PC-3 (cell line): ENCODE measurements around the gene TMUB1. TPM values are rescaled to one million over a fixed set of nuclear protein-coding genes. Genes with fewer than 3 reads are reported as not detected.

ENCODE experiments used
- ATAC-seq: fragments of 200-7000 bp; cut with Tn5 transposase; 2 replicates; pipeline ENCODE4 v1.9.1; 2020; ENCODE audit warnings: mild to moderate bottlenecking, moderate library complexity
- BruUV-seq: library from RNA; stranded (reverse); fragments of 400-500 nt; replicated peaks from 2 replicates; lab custom pipeline; 2021; lab: Mats Ljungman, UMichigan
- CTCF ChIA-PET: fragments of 300-600 bp; sonication (Branson Sonifier 250); formaldehyde crosslinking; loops from one replicate; lab custom pipeline; 2022; ENCODE audit warnings: antibody characterized with exemption; lab: Charles Lee
- POLR2A ChIA-PET: fragments of 300-600 bp; sonication (Branson Sonifier 250); formaldehyde crosslinking; loops from one replicate; lab custom pipeline; 2022; ENCODE audit warnings: antibody characterized with exemption; ENCODE audit not compliant: unreplicated experiment; lab: Charles Lee
- DNase-seq: peaks from one replicate; pipeline ENCODE4 v3.0.0-alpha.2; 2015
- H2AFZ ChIP-seq: fragments of 300-600 bp; sonication (generic); 2 replicates; pipeline ENCODE4 v1.6.0; 2016; ENCODE audit warnings: antibody characterized with exemption, low read length
- H3F3A ChIP-seq: fragments of 300-600 bp; sonication (generic); one replicate; pipeline ENCODE4 v1.6.0; 2017; ENCODE audit warnings: antibody characterized with exemption, low read length, control low read depth, mild to moderate bottlenecking; ENCODE audit not compliant: unreplicated experiment
- H3K27ac ChIP-seq: fragments of 300-600 bp; sonication (generic); 2 replicates; pipeline ENCODE4 v1.5.1; 2016; ENCODE audit warnings: mild to moderate bottlenecking, low read length
- H3K27me3 ChIP-seq: fragments of 300-600 bp; sonication (generic); 2 replicates; pipeline ENCODE4 v1.6.1; 2016; ENCODE audit warnings: low read length, mixed read lengths
- H3K36me3 ChIP-seq: fragments of 300-600 bp; sonication (generic); 2 replicates; pipeline ENCODE4 v1.6.1; 2016; ENCODE audit warnings: low read depth, mixed run types, low read length, mixed read lengths
- H3K4me1 ChIP-seq: fragments of 300-600 bp; sonication (generic); 2 replicates; pipeline ENCODE4 v1.5.1; 2016; ENCODE audit warnings: low read length; ENCODE audit not compliant: insufficient read depth
- H3K4me2 ChIP-seq: fragments of 300-600 bp; sonication (generic); 2 replicates; pipeline ENCODE4 v1.6.0; 2016; ENCODE audit warnings: low read length
- H3K4me3 ChIP-seq: fragments of 300-600 bp; sonication (generic); 2 replicates; pipeline ENCODE4 v1.5.1; 2016; ENCODE audit warnings: mild to moderate bottlenecking, low read length, mixed read lengths
- H3K79me2 ChIP-seq: fragments of 300-600 bp; sonication (generic); 2 replicates; pipeline ENCODE4 v1.6.1; 2017; ENCODE audit warnings: low read length, mixed read lengths
- H3K9ac ChIP-seq: fragments of 300-600 bp; sonication (generic); 2 replicates; pipeline ENCODE4 v1.6.0; 2016; ENCODE audit warnings: mild to moderate bottlenecking, low read length
- H3K9me2 ChIP-seq: fragments of 300-600 bp; sonication (generic); replicated peaks from 2 replicates; pipeline ENCODE4 v1.6.1; 2016; ENCODE audit warnings: mixed run types, low read length, mixed read lengths
- H3K9me3 ChIP-seq: fragments of 300-600 bp; sonication (generic); 2 replicates; pipeline ENCODE4 v1.6.1; 2016; ENCODE audit warnings: low read length, mixed read lengths
- H4K20me1 ChIP-seq: fragments of 300-600 bp; sonication (generic); 2 replicates; pipeline ENCODE4 v1.6.1; 2016; ENCODE audit warnings: low read length, mixed read lengths
- EZH2 ChIP-seq: fragments of 300-600 bp; sonication (generic); IDR thresholded peaks from one replicate; pipeline ENCODE4 v1.6.1; 2017; ENCODE audit warnings: antibody characterized with exemption, mild to moderate bottlenecking, low read length; ENCODE audit not compliant: unreplicated experiment
- EZH2phosphoT487 ChIP-seq: fragments of 300-600 bp; sonication (generic); IDR thresholded peaks from 2 replicates; pipeline ENCODE4 v1.6.1; 2018; ENCODE audit warnings: mild to moderate bottlenecking, antibody characterized with exemption, low read length, borderline replicate concordance
- intact Hi-C: fragments of 100-400 bp; cut with micrococcal nuclease; formaldehyde crosslinking; loops from 2 replicates; pipeline ENCODE4 v1.9.0; 2023
- total RNA-seq: library from RNA; depleted of rRNA; stranded (reverse); fragments of >200 nt; gene quantifications from 2 replicates; pipeline ENCODE4 v1.2.3, GENCODE V29; 2014
- TF ChIP-seq, protein P1 (sequence below): fragments of 300-600 bp; sonication (generic); conservative IDR thresholded peaks from 2 replicates; pipeline ENCODE4 v1.5.1; 2017; ENCODE audit warnings: antibody characterized with exemption, low read depth, mild to moderate bottlenecking, low read length

TMUB1 gene
- total RNA-seq, 1 experiment from 2014 or later = 52.1 TPM

DNA sequence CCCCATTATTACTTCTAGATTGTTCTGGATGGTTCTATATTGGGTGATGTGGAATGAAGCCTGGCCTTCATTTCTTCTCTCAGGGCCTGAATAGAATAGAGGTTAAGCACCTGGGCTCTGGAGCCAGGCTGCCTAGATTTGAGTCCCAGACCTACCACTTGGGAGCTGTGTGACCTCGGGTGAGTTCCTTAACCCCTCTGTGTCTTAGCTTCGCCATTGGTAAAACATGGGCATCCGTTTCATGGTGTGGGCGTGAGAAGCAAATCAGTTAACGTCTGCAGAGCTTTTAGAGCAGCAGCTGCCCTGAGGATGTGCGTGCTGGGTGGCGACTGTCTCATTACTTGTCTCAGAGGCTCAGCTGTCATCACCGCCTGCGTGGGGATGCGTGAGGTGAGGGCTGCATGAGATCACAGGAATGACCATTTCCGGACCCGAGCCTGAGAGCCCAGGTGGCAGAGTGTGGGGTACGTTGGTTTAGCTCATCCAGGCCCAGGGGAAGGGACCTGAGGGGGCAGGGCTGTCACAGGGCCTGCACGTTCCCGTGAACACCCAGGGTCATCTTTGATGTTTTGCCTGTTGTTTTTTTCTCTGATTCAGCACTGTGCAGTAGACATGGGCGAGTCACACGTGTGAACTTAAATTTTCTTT lies 12.7 kb upstream of the TMUB1 start:
- H3K36me3 ChIP-seq = no peaks in the 10 kb centered on the region; the same call in 1 of the 2 replicates
- ChIA-PET POLR2A (no interaction called here), CTCF (no interaction called here)
- no peak overlapping the region for H3K4me2 ChIP-seq
- H2AFZ ChIP-seq = no peak overlapping the region
- no TSS peak for BruUV-seq
- no peaks in the 10 kb centered on the region for H3F3A ChIP-seq
- H3K9ac ChIP-seq = no peak overlapping the region
- H3K4me3 ChIP-seq = no peak overlapping the region
- no peaks in the 10 kb centered on the region for H3K9me2 ChIP-seq
- intact Hi-C loops = no loop called here
- no peaks in the 10 kb centered on the region for H3K4me1 ChIP-seq
- no peak for TF ChIP-seq EZH2phosphoT487
- TF ChIP-seq, protein P1, sequence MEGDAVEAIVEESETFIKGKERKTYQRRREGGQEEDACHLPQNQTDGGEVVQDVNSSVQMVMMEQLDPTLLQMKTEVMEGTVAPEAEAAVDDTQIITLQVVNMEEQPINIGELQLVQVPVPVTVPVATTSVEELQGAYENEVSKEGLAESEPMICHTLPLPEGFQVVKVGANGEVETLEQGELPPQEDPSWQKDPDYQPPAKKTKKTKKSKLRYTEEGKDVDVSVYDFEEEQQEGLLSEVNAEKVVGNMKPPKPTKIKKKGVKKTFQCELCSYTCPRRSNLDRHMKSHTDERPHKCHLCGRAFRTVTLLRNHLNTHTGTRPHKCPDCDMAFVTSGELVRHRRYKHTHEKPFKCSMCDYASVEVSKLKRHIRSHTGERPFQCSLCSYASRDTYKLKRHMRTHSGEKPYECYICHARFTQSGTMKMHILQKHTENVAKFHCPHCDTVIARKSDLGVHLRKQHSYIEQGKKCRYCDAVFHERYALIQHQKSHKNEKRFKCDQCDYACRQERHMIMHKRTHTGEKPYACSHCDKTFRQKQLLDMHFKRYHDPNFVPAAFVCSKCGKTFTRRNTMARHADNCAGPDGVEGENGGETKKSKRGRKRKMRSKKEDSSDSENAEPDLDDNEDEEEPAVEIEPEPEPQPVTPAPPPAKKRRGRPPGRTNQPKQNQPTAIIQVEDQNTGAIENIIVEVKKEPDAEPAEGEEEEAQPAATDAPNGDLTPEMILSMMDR = no peak
- no peak for TF ChIP-seq EZH2
- peaks cover 30% of the 10 kb centered on the region for H4K20me1 ChIP-seq
- H3K79me2 ChIP-seq = peaks cover 93% of the 10 kb centered on the region
- DNase-seq = no peak
- no peaks in the 10 kb centered on the region for H3K27me3 ChIP-seq
- ATAC-seq = no peak
- no peaks in the 10 kb centered on the region for H3K9me3 ChIP-seq
- no peak overlapping the region for H3K27ac ChIP-seq

DNA sequence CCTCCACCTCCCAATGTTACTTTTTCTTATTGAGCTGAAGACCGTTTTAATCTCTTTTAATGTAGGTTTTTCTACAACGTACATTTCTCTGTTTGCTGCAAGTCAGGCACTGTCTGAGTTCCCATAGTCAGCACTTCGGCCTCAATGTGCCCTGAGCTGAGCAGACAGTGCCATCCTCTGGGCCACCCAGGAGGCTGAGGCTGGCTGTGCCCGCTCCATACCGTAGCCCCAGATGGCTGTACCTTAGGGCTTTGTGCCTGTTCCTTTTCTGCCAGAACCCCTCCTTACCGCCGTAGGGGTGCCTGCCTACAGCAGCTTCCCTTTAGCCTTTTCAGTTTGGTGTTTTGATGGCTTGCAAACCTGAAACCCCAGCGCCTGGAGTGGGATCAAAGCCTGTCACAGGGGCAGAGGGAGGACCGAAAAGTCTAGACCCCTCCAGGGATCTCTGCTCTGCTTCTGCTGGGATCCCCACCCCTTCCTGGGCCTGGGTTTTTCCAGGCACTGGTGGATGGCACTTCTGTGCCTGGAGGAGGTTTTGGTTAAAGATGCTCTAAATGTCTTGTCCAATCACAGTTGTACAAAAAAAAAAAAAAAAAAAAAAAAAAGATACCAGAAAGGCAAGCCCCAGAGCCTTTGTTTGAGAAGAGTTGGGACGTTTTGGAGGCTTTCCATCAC lies 12.0 kb upstream of the TMUB1 start:
- DNase-seq (no peak), ATAC-seq (peak; percentile 42)
- Histone ChIP-seq H3K9ac (no peak overlapping the region), H3K36me3 (no peaks in the 10 kb centered on the region; the same call in 1 of the 2 replicates), H3K4me1 (no peaks in the 10 kb centered on the region), H3K9me3 (no peaks in the 10 kb centered on the region), H2AFZ (no peak overlapping the region), H3K4me3 (no peak overlapping the region), H3K27ac (no peak overlapping the region), H3K9me2 (no peaks in the 10 kb centered on the region), H3K79me2 (peaks cover 94% of the 10 kb centered on the region), H3F3A (no peaks in the 10 kb centered on the region), H3K4me2 (no peak overlapping the region), H3K27me3 (no peaks in the 10 kb centered on the region), H4K20me1 (peaks cover 31% of the 10 kb centered on the region)
- intact Hi-C loops = no loop called here
- CTCF ChIA-PET = no interaction called here
- TF ChIP-seq EZH2 (no peak), EZH2phosphoT487 (no peak)
- TF ChIP-seq, protein P1 = no peak
- BruUV-seq = no TSS peak
- POLR2A ChIA-PET = no interaction called here

DNA sequence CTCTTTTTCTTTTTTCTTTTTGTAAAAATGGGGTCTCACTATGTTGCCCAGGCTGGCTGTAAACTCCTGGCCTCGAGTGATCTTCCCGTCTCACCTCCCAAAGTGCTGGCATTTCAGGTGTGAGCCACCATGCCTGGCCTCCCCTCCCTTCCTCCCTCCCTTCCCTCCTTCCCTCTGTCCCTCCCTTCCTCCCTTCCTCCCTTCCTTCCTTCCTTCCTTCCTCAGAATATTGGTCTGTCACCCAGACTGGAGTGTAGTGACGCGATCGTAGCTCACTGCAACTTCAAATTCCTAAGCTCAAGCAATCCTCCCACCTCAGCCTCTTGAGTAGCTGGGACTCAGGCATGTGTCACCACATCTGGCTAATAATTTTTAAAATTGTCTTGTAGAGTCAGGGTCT lies 11.4 kb upstream of the TMUB1 start:
- Histone ChIP-seq H3K9me3 (no peaks in the 10 kb centered on the region), H3K9ac (no peak overlapping the region), H3K79me2 (peaks cover 94% of the 10 kb centered on the region), H3K4me1 (peaks cover 3% of the 10 kb centered on the region; the same call in 1 of the 2 replicates), H3K36me3 (no peaks in the 10 kb centered on the region; the same call in 1 of the 2 replicates), H3F3A (no peaks in the 10 kb centered on the region), H2AFZ (no peak overlapping the region), H3K4me3 (no peak overlapping the region), H4K20me1 (peaks cover 31% of the 10 kb centered on the region), H3K4me2 (no peak overlapping the region), H3K9me2 (no peaks in the 10 kb centered on the region), H3K27ac (no peak overlapping the region), H3K27me3 (no peaks in the 10 kb centered on the region)
- ChIA-PET POLR2A (no interaction called here), CTCF (no interaction called here)
- DNase-seq = no peak
- TF ChIP-seq EZH2 (no peak), EZH2phosphoT487 (no peak)
- TF ChIP-seq, protein P1 = no peak
- ATAC-seq = peak; percentile 71
- no TSS peak for BruUV-seq
- intact Hi-C loops = no loop called here
